ENCODE measurements around the gene NFIC.

DNA sequence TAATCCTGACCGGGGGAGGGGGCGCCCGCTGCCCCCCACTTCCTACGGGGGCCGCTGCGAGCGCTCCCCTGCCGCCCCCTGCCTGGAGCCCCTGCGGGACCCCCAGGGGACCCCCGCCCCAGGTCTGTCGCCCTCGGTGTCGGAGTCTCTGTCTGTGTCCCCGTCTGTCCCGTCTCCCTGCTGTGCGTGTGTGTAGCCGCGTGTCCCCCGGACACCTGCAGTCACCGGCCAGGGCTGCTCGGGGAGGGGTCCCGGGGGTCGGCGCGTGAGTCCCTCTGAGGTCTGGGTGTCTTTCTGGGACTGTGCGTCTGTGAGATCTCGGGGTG is 7.7 kb upstream of the NFIC start:
- TF ChIP-seq, protein P1, sequence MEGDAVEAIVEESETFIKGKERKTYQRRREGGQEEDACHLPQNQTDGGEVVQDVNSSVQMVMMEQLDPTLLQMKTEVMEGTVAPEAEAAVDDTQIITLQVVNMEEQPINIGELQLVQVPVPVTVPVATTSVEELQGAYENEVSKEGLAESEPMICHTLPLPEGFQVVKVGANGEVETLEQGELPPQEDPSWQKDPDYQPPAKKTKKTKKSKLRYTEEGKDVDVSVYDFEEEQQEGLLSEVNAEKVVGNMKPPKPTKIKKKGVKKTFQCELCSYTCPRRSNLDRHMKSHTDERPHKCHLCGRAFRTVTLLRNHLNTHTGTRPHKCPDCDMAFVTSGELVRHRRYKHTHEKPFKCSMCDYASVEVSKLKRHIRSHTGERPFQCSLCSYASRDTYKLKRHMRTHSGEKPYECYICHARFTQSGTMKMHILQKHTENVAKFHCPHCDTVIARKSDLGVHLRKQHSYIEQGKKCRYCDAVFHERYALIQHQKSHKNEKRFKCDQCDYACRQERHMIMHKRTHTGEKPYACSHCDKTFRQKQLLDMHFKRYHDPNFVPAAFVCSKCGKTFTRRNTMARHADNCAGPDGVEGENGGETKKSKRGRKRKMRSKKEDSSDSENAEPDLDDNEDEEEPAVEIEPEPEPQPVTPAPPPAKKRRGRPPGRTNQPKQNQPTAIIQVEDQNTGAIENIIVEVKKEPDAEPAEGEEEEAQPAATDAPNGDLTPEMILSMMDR (IDR thresholded peaks at IDR 0.05; ENCODE audit: borderline replicate concordance, extremely low read depth, low read length, poor library complexity, severe bottlenecking) = no peak
- TF ChIP-seq EZH2 (IDR thresholded peaks at IDR 0.05; ENCODE audit: borderline replicate concordance, low read depth, low read length, severe bottlenecking) = peak; percentile 52

All from DND-41 (cell line).